HepG2 (cell line): ENCODE data around the gene UNC13D. TPM values are rescaled to one million over a fixed set of nuclear protein-coding genes. Genes with fewer than 3 reads are reported as not detected.

Experiments
- CBX2 ChIP-seq, 2 experiments: fragments of 200-600 bp in 1 of 2; sonication (generic); formaldehyde crosslinking in 1 of 2; IDR thresholded peaks; 2 replicates each; pipeline versions ENCODE4 v1.7.0 to v1.8.1; 2018 to 2022; ENCODE audit warnings: low read depth in 2 of 2, low read length in 1 of 2, mild to moderate bottlenecking in 1 of 2, missing genetic modification reagents in 1 of 2
- FLYWCH1 ChIP-seq: sonication (generic); formaldehyde crosslinking; IDR thresholded peaks from 2 replicates; pipeline ENCODE4 v1.8.1; 2023; ENCODE audit warnings: mild to moderate bottlenecking, missing genetic modification reagents
- HBP1 ChIP-seq: IDR thresholded peaks from 2 replicates; pipeline ENCODE4 v1.6.1; 2016; ENCODE audit warnings: low read depth, control low read depth
- KLF13 ChIP-seq: sonication (generic); formaldehyde crosslinking; IDR thresholded peaks from 2 replicates; pipeline ENCODE4 v1.4.0; 2020; ENCODE audit warnings: mild to moderate bottlenecking, missing genetic modification reagents
- KLF15 ChIP-seq: sonication (generic); formaldehyde crosslinking; IDR thresholded peaks from 2 replicates; pipeline ENCODE4 v1.8.1; 2023; ENCODE audit warnings: borderline replicate concordance, mild to moderate bottlenecking, inconsistent platforms, missing genetic modification reagents, mixed read lengths
- NR3C1 ChIP-seq: sonication (generic); formaldehyde crosslinking; IDR thresholded peaks from 2 replicates; pipeline ENCODE4 v1.4.0; 2020; ENCODE audit warnings: missing genetic modification reagents
- RNF219 ChIP-seq: sonication (generic); formaldehyde crosslinking; IDR thresholded peaks from 2 replicates; pipeline ENCODE4 v1.5.0; 2020; ENCODE audit warnings: mild to moderate bottlenecking, missing genetic modification reagents
- TOE1 ChIP-seq: sonication (generic); formaldehyde crosslinking; IDR thresholded peaks from 2 replicates; pipeline ENCODE4 v1.4.0; 2020; ENCODE audit warnings: mild to moderate bottlenecking, missing genetic modification reagents
- ZBTB40 ChIP-seq, 2 experiments: fragments of 450-650 bp in 1 of 2; sonication (generic) in 1 of 2; formaldehyde crosslinking in 1 of 2; IDR thresholded peaks; 2 replicates each; pipeline versions ENCODE4 v1.6.1 to v1.8.0; 2016 to 2022; ENCODE audit warnings: antibody characterized with exemption in 1 of 2, mild to moderate bottlenecking in 1 of 2, missing genetic modification reagents in 1 of 2
- ZNF160 ChIP-seq: sonication (generic); formaldehyde crosslinking; IDR thresholded peaks from 2 replicates; pipeline ENCODE4 v1.8.0; 2022; ENCODE audit warnings: mild to moderate bottlenecking, inconsistent platforms, missing genetic modification reagents
- ZNF180 ChIP-seq: sonication (generic); formaldehyde crosslinking; IDR thresholded peaks from 2 replicates; pipeline ENCODE4 v1.4.0; 2020; ENCODE audit warnings: low read depth, missing genetic modification reagents, borderline replicate concordance
- ZNF205 ChIP-seq: IDR thresholded peaks from 2 replicates; pipeline ENCODE4 v1.6.1; 2018; ENCODE audit warnings: missing biosample characterization, missing genetic modification reagents
- ZNF331 ChIP-seq: sonication (generic); formaldehyde crosslinking; IDR thresholded peaks from 2 replicates; pipeline ENCODE4 v1.4.0; 2020; ENCODE audit warnings: missing genetic modification reagents
- ZNF496 ChIP-seq: sonication (generic); formaldehyde crosslinking; IDR thresholded peaks from 2 replicates; pipeline ENCODE4 v1.8.1; 2023; ENCODE audit warnings: mild to moderate bottlenecking, moderate library complexity, missing genetic modification reagents; ENCODE audit not compliant: insufficient replicate concordance
- ZNF782 ChIP-seq: sonication (generic); formaldehyde crosslinking; IDR thresholded peaks from 2 replicates; pipeline ENCODE4 v1.4.0; 2020; ENCODE audit warnings: missing genetic modification reagents, mild to moderate bottlenecking, borderline replicate concordance
- ZZZ3 ChIP-seq: sonication (generic); formaldehyde crosslinking; IDR thresholded peaks from 2 replicates; pipeline ENCODE4 v1.4.0; 2020; ENCODE audit warnings: missing genetic modification reagents, mild to moderate bottlenecking, borderline replicate concordance
- polyA plus RNA-seq, 8 experiments: library from polyadenylated mRNA; depleted of rRNA in 3 of 8; stranded (reverse) in 7 of 8; unstranded in 1 of 8; fragments of >200 nt; fragmentation: Illumina TruSeq in 4 of 8; extraction: Trizol in 4 of 8; gene quantifications; 2 replicates each; pipeline versions ENCODE4 v1.2.1 to v1.2.3, GENCODE V29; 2011 to 2016; ENCODE audit warnings: low read depth in 4 of 8, missing spikeins in 1 of 8, mixed read lengths in 1 of 8; ENCODE audit not compliant: insufficient read depth in 1 of 8
- total RNA-seq, 5 experiments: library from RNA; depleted of rRNA; stranded (reverse); fragments of >200 nt; fragmentation: Illumina TruSeq; extraction: Trizol; gene quantifications; 2 replicates each; pipeline ENCODE4 v1.2.3, GENCODE V29; 2016; ENCODE audit warnings: low read depth in 1 of 5

The UNC13D gene
- total and polyA plus RNA-seq, 2 of the 13 experiments (the other 11 are each of a cell fraction or from before 2014, with no cell fraction given), result 29.7 to 42.7 TPM

GRCh38 chr17:75845058-75845711 is 981 bp upstream of the UNC13D start (continued):
- no peak for TF ChIP-seq ZBTB40 (IDR thresholded peaks at IDR 0.05)
- peak; percentile 32; the same call in 1 of the 2 replicates for TF ChIP-seq ZBTB40 (CRISPR knock-in tag; IDR thresholded peaks at IDR 0.05)
- TF ChIP-seq ZNF331, result peak; percentile 74
- no peak for TF ChIP-seq ZNF496 (CRISPR knock-in tag)
- peak; percentile 70 for TF ChIP-seq HBP1 (CRISPR knock-in tag)
- peak; percentile 70; the same call in 1 of the 2 replicates for TF ChIP-seq KLF13
- TF ChIP-seq KLF15 (CRISPR knock-in tag), result no peak
- TF ChIP-seq CBX2 (IDR thresholded peaks at IDR 0.05; ENCODE audit: low read depth, low read length), result no peak
- TF ChIP-seq CBX2 (CRISPR knock-in tag; IDR thresholded peaks at IDR 0.05; ENCODE audit: low read depth), result no peak
- no peak for TF ChIP-seq ZZZ3 (CRISPR knock-in tag)
- no peak for TF ChIP-seq NR3C1
- no peak for TF ChIP-seq ZNF180 (CRISPR knock-in tag)
- peak; percentile 69; the same call in 1 of the 2 replicates for TF ChIP-seq ZNF205 (CRISPR knock-in tag)
- no peak for TF ChIP-seq RNF219 (CRISPR knock-in tag)
- TF ChIP-seq FLYWCH1, result no peak
- no peak for TF ChIP-seq ZNF160 (CRISPR knock-in tag)
- no peak for TF ChIP-seq ZNF782
- TF ChIP-seq TOE1 (CRISPR knock-in tag), result no peak
